ENCODE measurements around the gene NSUN5. TPM values are rescaled to one million over a fixed set of nuclear protein-coding genes. Genes with fewer than 3 reads are reported as not detected.

Gene NSUN5
- total RNA-seq, 4 donors from 2014 or later: 18.2 to 27.7 (median 25.2) TPM

DNA sequence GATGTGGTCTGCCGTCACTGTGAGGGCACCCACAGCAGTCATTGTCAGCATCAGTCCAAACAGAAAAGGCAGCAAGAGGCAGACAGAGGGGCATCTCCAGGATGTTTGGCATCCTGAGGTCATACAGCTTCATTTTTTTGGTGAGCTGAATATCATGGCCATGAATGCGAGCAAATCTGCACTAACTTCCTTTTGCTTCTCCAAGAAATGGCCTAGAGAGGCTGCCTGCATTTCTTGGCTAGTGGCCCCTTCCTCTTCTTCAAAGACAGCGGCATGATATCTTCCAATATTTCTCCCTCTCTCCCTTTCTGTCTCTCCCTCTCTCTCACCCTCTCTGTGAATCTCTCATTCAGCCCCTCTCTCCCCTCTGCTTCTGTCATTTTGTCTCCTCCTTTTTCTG is 44.2 kb upstream of the NSUN5 start:
- TF ChIP-seq POLR2A (IDR thresholded peaks at IDR 0.05): no peak
- TF ChIP-seq, protein P1, sequence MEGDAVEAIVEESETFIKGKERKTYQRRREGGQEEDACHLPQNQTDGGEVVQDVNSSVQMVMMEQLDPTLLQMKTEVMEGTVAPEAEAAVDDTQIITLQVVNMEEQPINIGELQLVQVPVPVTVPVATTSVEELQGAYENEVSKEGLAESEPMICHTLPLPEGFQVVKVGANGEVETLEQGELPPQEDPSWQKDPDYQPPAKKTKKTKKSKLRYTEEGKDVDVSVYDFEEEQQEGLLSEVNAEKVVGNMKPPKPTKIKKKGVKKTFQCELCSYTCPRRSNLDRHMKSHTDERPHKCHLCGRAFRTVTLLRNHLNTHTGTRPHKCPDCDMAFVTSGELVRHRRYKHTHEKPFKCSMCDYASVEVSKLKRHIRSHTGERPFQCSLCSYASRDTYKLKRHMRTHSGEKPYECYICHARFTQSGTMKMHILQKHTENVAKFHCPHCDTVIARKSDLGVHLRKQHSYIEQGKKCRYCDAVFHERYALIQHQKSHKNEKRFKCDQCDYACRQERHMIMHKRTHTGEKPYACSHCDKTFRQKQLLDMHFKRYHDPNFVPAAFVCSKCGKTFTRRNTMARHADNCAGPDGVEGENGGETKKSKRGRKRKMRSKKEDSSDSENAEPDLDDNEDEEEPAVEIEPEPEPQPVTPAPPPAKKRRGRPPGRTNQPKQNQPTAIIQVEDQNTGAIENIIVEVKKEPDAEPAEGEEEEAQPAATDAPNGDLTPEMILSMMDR (IDR thresholded peaks at IDR 0.05): no peak
- no peaks in the 10 kb centered on the region for H3K27me3 ChIP-seq
- no peak overlapping the region for H3K4me3 ChIP-seq
- no peaks in the 10 kb centered on the region for H3K36me3 ChIP-seq
- H3K27ac ChIP-seq: no peak overlapping the region
- no peak for DNase-seq
- H3K9me3 ChIP-seq: peaks cover 0 to 4% (median 0%) of the 10 kb centered on the region in 4 donors
- peaks cover 0 to 3% (median 0%) of the 10 kb centered on the region in 4 donors for H3K4me1 ChIP-seq

DNA sequence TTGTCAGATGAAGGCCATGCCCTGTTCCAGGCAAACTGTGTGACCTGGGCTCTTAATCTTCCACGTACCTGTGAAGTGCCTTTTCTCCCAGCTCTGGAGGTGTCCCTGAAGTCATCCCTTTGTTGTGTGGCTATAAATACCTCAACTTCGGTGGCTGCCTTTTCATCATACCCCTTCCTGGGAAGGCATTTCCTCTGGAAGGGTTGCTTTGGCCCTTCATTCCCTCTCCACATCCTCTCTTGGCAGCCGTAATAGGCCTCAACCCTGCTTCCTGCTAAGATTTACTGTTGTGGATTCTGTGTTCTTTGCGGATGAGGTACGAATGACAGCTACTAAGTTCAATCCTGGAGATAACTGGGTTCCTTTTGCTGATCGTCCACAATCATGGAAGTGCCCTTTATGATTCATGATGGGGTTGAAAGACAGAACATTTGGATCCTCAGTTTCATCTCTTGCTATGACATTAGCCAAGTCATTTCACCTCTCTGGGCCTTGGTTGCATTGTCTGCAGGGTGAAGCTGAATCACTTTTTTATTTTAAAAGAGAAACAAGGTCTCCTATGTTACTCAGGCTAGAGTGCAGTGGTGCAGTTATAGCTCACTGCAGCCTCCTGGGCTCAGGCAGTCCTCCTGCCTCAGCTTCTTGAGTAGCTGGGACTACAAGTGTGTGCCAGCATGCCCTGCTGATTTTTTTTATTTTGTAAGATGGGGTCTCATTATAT is 43.0 kb upstream of the NSUN5 start:
- H3K27me3 ChIP-seq: no peaks in the 10 kb centered on the region
- H3K4me3 ChIP-seq: no peak overlapping the region
- no peaks in the 10 kb centered on the region for H3K36me3 ChIP-seq
- H3K27ac ChIP-seq: no peak overlapping the region
- TF ChIP-seq, protein P1 (IDR thresholded peaks at IDR 0.05): no peak
- TF ChIP-seq POLR2A (IDR thresholded peaks at IDR 0.05): no peak
- no peak for DNase-seq
- peaks cover 0 to 4% (median 0%) of the 10 kb centered on the region in 4 donors for H3K9me3 ChIP-seq
- H3K4me1 ChIP-seq: no peaks in the 10 kb centered on the region

DNA sequence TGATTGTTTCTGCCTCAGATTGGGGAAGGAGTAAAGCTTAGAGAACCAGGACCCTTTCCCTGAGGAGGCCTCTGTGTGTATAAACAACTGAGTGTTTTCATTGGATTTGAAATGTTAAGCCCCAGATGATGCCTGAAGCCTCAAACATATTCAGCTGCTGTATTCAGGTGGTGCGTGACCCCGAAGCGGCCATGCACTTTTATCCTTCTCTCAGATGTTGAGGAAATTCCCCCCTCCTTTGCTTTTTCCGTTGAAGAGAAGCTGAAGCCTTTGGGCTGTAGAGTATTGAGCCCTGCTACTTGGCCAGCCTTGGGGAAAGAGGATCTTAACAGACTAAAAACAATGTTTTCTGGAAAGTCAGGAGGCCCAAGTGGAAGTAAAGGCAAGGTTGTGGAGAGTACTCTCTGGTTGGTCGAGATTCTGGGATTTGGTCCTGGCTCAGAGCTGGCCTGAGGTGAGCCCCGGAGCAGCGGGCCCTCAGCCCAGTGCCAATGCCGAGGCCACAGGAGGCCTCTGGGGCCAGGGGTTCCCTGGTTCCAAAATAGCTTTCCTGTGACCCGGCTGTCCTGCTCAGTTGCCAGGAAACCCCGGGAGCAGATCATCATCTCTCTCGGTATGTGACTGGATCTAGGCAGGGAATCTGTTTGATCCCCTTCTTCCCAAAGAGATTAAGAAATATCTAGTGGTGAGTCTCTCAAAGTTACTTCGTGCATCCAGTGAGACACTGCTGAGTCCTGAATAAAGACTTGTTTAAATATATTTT is 41.9 kb upstream of the NSUN5 start:
- Histone ChIP-seq H3K4me3 (no peak overlapping the region), H3K27ac (no peak overlapping the region), H3K36me3 (no peaks in the 10 kb centered on the region), H3K9me3 (peaks cover 0 to 4% (median 0%) of the 10 kb centered on the region in 4 donors), H3K27me3 (no peaks in the 10 kb centered on the region), H3K4me1 (no peaks in the 10 kb centered on the region)
- no peak for DNase-seq
- no peak for TF ChIP-seq POLR2A (IDR thresholded peaks at IDR 0.05)
- TF ChIP-seq, protein P1 (IDR thresholded peaks at IDR 0.05): no peak

DNA sequence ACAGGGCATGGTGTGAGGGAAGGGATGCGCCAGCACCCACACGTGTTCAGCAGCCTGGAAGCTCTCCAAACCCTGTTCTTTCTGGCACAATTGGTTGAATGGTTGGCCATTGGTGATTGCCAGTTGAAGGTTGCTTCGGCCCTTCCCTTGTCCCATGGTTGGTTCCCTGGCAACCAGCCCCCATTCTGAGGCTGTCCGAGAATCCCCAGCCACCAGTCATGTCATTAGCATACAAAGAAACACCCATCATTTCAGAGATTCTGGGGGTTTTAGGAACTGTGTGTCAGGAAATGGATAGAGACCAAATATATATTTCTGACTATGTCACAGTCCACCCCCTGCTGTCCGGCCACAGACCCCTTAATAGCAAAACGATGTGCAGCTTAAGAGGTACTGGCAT is 41.1 kb upstream of the NSUN5 start:
- Histone ChIP-seq H3K9me3 (peaks cover 0 to 4% (median 0%) of the 10 kb centered on the region in 4 donors), H3K36me3 (no peaks in the 10 kb centered on the region), H3K27ac (no peak overlapping the region), H3K27me3 (no peaks in the 10 kb centered on the region), H3K4me1 (no peaks in the 10 kb centered on the region), H3K4me3 (no peak overlapping the region)
- TF ChIP-seq, protein P1 (IDR thresholded peaks at IDR 0.05): no peak
- TF ChIP-seq POLR2A (IDR thresholded peaks at IDR 0.05): no peak
- DNase-seq: no peak

DNA sequence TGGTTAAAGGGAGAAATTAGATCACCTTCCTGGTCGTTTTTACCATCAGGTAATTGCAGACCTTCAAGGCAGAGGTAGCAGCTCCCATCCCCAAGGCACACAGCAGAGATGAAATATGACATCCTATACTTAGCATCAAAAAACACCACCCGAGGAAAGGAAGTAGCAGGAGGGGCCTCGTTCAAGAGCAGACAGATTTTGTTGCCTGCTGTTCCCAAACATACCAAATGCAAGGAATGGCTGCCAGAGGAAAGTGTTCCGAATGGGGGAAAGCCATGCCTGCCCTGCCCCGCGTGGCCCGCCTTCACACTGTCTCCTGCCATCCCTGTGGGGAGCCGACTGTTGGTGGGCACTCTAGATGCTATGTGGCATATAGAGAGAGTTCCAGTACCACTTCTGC is 37.3 kb upstream of the NSUN5 start:
- TF ChIP-seq, protein P1 (IDR thresholded peaks at IDR 0.05): no peak
- TF ChIP-seq POLR2A (IDR thresholded peaks at IDR 0.05): no peak
- Histone ChIP-seq H3K9me3 (no peaks in the 10 kb centered on the region), H3K36me3 (no peaks in the 10 kb centered on the region), H3K27ac (no peak overlapping the region), H3K4me3 (no peak overlapping the region), H3K4me1 (no peaks in the 10 kb centered on the region), H3K27me3 (no peaks in the 10 kb centered on the region)
- no peak for DNase-seq
